HepG2 (cell line): ENCODE measurements around the gene ZNF428. TPM values are rescaled to one million over a fixed set of nuclear protein-coding genes. Genes with fewer than 3 reads are reported as not detected.
A peak's percentile ranks its signal among the peaks of the same experiment; 100 is the strongest.

ENCODE experiments used
- ATAC-seq: fragments of 200-7000 bp; cut with Tn5 transposase; 3 replicates; pipeline ENCODE4 v1.9.1; 2020; ENCODE audit warnings: mild to moderate bottlenecking, moderate library complexity
- BruUV-seq: library from RNA; stranded (reverse); fragments of 400-500 nt; replicated peaks from 2 replicates; lab custom pipeline; 2021; lab: Mats Ljungman, UMichigan
- CTCF ChIA-PET: fragments of 300-600 bp; formaldehyde crosslinking; extraction: SDS; loops from one replicate; lab custom pipeline; 2021; ENCODE audit warnings: low total read pairs, inconsistent platforms, low intra/inter-chr PET ratio; lab: Yijun Ruan, JAX
- POLR2A ChIA-PET: fragments of 350-600 bp; sonication (Branson Sonifier 250); formaldehyde crosslinking; loops from one replicate; lab custom pipeline; 2020; ENCODE audit warnings: antibody characterized with exemption, inconsistent platforms; lab: Yijun Ruan, JAX
- DNase-seq: peaks from one replicate; pipeline ENCODE4 v3.0.0-alpha.2; 2015; ENCODE audit warnings: low spot score
- FAIRE-seq: peaks from 3 replicates; lab custom pipeline; 2011; peaks lifted over from hg19 to GRCh38; lab: Jason Lieb, UNC
- H2AFZ ChIP-seq: one replicate; pipeline ENCODE4 v1.6.1; 2011; ENCODE audit warnings: low read length, inconsistent platforms
- H3K27ac ChIP-seq: fragments of 300-600 bp; 3 replicates; pipeline ENCODE4 v1.8.0; 2011; ENCODE audit warnings: mixed run types, mild to moderate bottlenecking, mixed read lengths, low read length, inconsistent platforms; ENCODE audit not compliant: insufficient read depth; ENCODE audit errors: extremely low read length
- H3K27me3 ChIP-seq, 2 experiments: fragments of 200-600 bp in 1 of 2; 2 replicates in 1 of 2; 3 replicates in 1 of 2; pipeline versions ENCODE4 v1.6.0 to v1.8.0; 2011; ENCODE audit warnings: low read length in 2 of 2, mild to moderate bottlenecking in 2 of 2, moderate library complexity in 2 of 2, inconsistent platforms in 1 of 2; ENCODE audit not compliant: insufficient read depth in 2 of 2, control insufficient read depth in 1 of 2
- H3K36me3 ChIP-seq, 2 experiments: fragments of 200-600 bp in 1 of 2; replicated peaks in 1 of 2; 2 replicates in 1 of 2; 3 replicates in 1 of 2; pipeline versions ENCODE4 v1.5.1 to v1.8.0; 2011; ENCODE audit warnings: low read length in 2 of 2, inconsistent platforms in 1 of 2; ENCODE audit not compliant: insufficient read depth in 2 of 2, control insufficient read depth in 1 of 2
- H3K4me1 ChIP-seq: 2 replicates; pipeline ENCODE4 v1.5.1; 2012; ENCODE audit warnings: low read length, inconsistent platforms; ENCODE audit not compliant: insufficient read depth
- H3K4me2 ChIP-seq: 2 replicates; pipeline ENCODE4 v1.6.0; 2011; ENCODE audit warnings: low read depth, low read length, inconsistent platforms
- H3K4me3 ChIP-seq, 3 experiments: fragments of 200-600 bp in 1 of 3; sonication (generic), shearing (Covaris generic) in 1 of 3; replicated peaks in 1 of 3; 2 replicates each; pipeline ENCODE4 v1.5.1; 2011 to 2016; ENCODE audit warnings: low read length in 3 of 3, inconsistent platforms in 2 of 3, low read depth in 2 of 3, mild to moderate bottlenecking in 2 of 3, control low read depth in 1 of 3, mixed read lengths in 1 of 3; ENCODE audit not compliant: insufficient read depth in 1 of 3
- H3K79me2 ChIP-seq: one replicate; pipeline ENCODE4 v1.6.1; 2011; ENCODE audit warnings: low read length, inconsistent platforms; ENCODE audit not compliant: insufficient read depth
- H3K9ac ChIP-seq: 2 replicates; pipeline ENCODE4 v1.6.0; 2011; ENCODE audit warnings: mild to moderate bottlenecking, low read depth, low read length, inconsistent platforms; ENCODE audit not compliant: insufficient read depth
- H3K9me3 ChIP-seq: 2 replicates; pipeline ENCODE4 v1.5.1; 2012; ENCODE audit warnings: mild to moderate bottlenecking, low read length
- H4K20me1 ChIP-seq: 2 replicates; pipeline ENCODE4 v1.6.0; 2011; ENCODE audit warnings: inconsistent platforms, mild to moderate bottlenecking, low read length, moderate library complexity; ENCODE audit not compliant: insufficient read depth
- ATAD3A ChIP-seq: sonication (generic); formaldehyde crosslinking; IDR thresholded peaks from 2 replicates; pipeline ENCODE4 v1.4.0; 2020; ENCODE audit warnings: missing genetic modification reagents
- BCL6 ChIP-seq: IDR thresholded peaks from 2 replicates; pipeline ENCODE4 v1.6.1; 2016; ENCODE audit warnings: missing genetic modification reagents, missing compliant biosample characterization
- E2F1 ChIP-seq: sonication (generic); formaldehyde crosslinking; IDR thresholded peaks from 2 replicates; pipeline ENCODE4 v1.5.0; 2020; ENCODE audit warnings: missing genetic modification reagents
- ETV6 ChIP-seq: sonication (generic); formaldehyde crosslinking; conservative IDR thresholded peaks from 2 replicates; pipeline ENCODE4 v1.4.0; 2020; ENCODE audit warnings: missing genetic modification reagents
- HMGA1 ChIP-seq: sonication (generic); formaldehyde crosslinking; conservative IDR thresholded peaks from 2 replicates; pipeline ENCODE4 v1.4.0; 2020; ENCODE audit warnings: missing genetic modification reagents
- MATR3 ChIP-seq: sonication (generic); formaldehyde crosslinking; IDR thresholded peaks from 2 replicates; pipeline ENCODE4 v1.4.0; 2020; ENCODE audit warnings: missing genetic modification reagents
- NONO ChIP-seq, 2 experiments: fragments of 450-650 bp in 1 of 2; sonication (generic) in 1 of 2; formaldehyde crosslinking in 1 of 2; IDR thresholded peaks in 1 of 2; conservative IDR thresholded peaks in 1 of 2; 2 replicates each; pipeline versions ENCODE4 v1.6.1 to v1.8.0; 2017 to 2022; ENCODE audit warnings: mild to moderate bottlenecking in 1 of 2, missing genetic modification reagents in 1 of 2, moderate library complexity in 1 of 2
- PAF1 ChIP-seq: IDR thresholded peaks from 2 replicates; pipeline ENCODE4 v1.6.1; 2016; ENCODE audit warnings: missing genetic modification reagents, missing compliant biosample characterization
- PAX8 ChIP-seq: sonication (generic); formaldehyde crosslinking; IDR thresholded peaks from 2 replicates; pipeline ENCODE4 v1.8.0; 2022; ENCODE audit warnings: mild to moderate bottlenecking, missing genetic modification reagents, borderline replicate concordance
- PPARG ChIP-seq: conservative IDR thresholded peaks from 2 replicates; pipeline ENCODE4 v1.6.1; 2016; ENCODE audit warnings: missing biosample characterization, missing genetic modification reagents
- SMC3 ChIP-seq: IDR thresholded peaks from 2 replicates; pipeline ENCODE4 v1.6.1; 2011; ENCODE audit warnings: low read length, improper control_type of control experiment
- TGIF2 ChIP-seq: IDR thresholded peaks from 2 replicates; pipeline ENCODE4 v1.6.1; 2016; ENCODE audit warnings: control low read depth, missing compliant biosample characterization
- ZBTB8A ChIP-seq: sonication (generic); formaldehyde crosslinking; IDR thresholded peaks from 2 replicates; pipeline ENCODE4 v1.4.0; 2020; ENCODE audit warnings: mild to moderate bottlenecking, low read depth, missing genetic modification reagents, borderline replicate concordance
- ZC3H13 ChIP-seq: sonication (generic); formaldehyde crosslinking; IDR thresholded peaks from 2 replicates; pipeline ENCODE4 v1.8.1; 2023; ENCODE audit warnings: mild to moderate bottlenecking, missing genetic modification reagents, moderate library complexity
- ZNF20 ChIP-seq: sonication (generic); formaldehyde crosslinking; IDR thresholded peaks from 2 replicates; pipeline ENCODE4 v1.4.0; 2020; ENCODE audit warnings: mild to moderate bottlenecking, moderate library complexity, missing genetic modification reagents
- ZNF296 ChIP-seq: sonication (generic); formaldehyde crosslinking; conservative IDR thresholded peaks from 2 replicates; pipeline ENCODE4 v1.5.0; 2020; ENCODE audit warnings: mild to moderate bottlenecking, missing genetic modification reagents
- ZNF337 ChIP-seq: sonication (generic); formaldehyde crosslinking; IDR thresholded peaks from 2 replicates; pipeline ENCODE4 v1.5.1; 2020; ENCODE audit warnings: missing genetic modification reagents, low read depth, mild to moderate bottlenecking, borderline replicate concordance
- ZNF562 ChIP-seq: sonication (generic); formaldehyde crosslinking; IDR thresholded peaks from 2 replicates; pipeline ENCODE4 v1.8.0; 2022; ENCODE audit warnings: missing genetic modification reagents, borderline replicate concordance
- ZNF850 ChIP-seq: sonication (generic); formaldehyde crosslinking; conservative IDR thresholded peaks from 2 replicates; pipeline ENCODE4 v1.9.0; 2021; ENCODE audit warnings: mild to moderate bottlenecking, missing genetic modification reagents
- WGBS: methylation state at CpG from one replicate; pipeline ENCODE4 v1.1.6; 2017; ENCODE audit warnings: low lambda C conversion rate; 5-methylcytosine and 5-hydroxymethylcytosine counted together
- in situ Hi-C: cut with HindIII; loops from 2 replicates; pipeline ENCODE4 v1.10.0; 2017; ENCODE audit warnings: low pct_unique_long_range_greater_than_20kb; ENCODE audit not compliant: extremely low pct_ligation_motif_present
- intact Hi-C: fragments of 100-400 bp; cut with micrococcal nuclease; formaldehyde crosslinking; loops from one replicate; pipeline ENCODE4 v1.10.0; 2022; ENCODE audit not compliant: unreplicated experiment
- polyA plus RNA-seq, 8 experiments: library from polyadenylated mRNA; depleted of rRNA in 3 of 8; stranded (reverse) in 7 of 8; unstranded in 1 of 8; fragments of >200 nt; fragmentation: Illumina TruSeq in 4 of 8; extraction: Trizol in 4 of 8; gene quantifications; 2 replicates each; pipeline versions ENCODE4 v1.2.1 to v1.2.3, GENCODE V29; 2011 to 2016; ENCODE audit warnings: low read depth in 4 of 8, missing spikeins in 1 of 8, mixed read lengths in 1 of 8; ENCODE audit not compliant: insufficient read depth in 1 of 8
- total RNA-seq, 5 experiments: library from RNA; depleted of rRNA; stranded (reverse); fragments of >200 nt; fragmentation: Illumina TruSeq; extraction: Trizol; gene quantifications; 2 replicates each; pipeline ENCODE4 v1.2.3, GENCODE V29; 2016; ENCODE audit warnings: low read depth in 1 of 5
- TF ChIP-seq, protein P1 (sequence below): sonication (generic); formaldehyde crosslinking; IDR thresholded peaks from 2 replicates; pipeline ENCODE4 v1.5.0; 2020; ENCODE audit warnings: mild to moderate bottlenecking, missing genetic modification reagents, borderline replicate concordance
- TF ChIP-seq, protein P2 (sequence below): IDR thresholded peaks from 2 replicates; pipeline ENCODE4 v1.6.1; 2016
- TF ChIP-seq, protein P3 (sequence below): sonication (generic); formaldehyde crosslinking; IDR thresholded peaks from 2 replicates; pipeline ENCODE4 v1.5.0; 2020; ENCODE audit warnings: mild to moderate bottlenecking, missing genetic modification reagents, moderate library complexity

Gene ZNF428
- total and polyA plus RNA-seq, 2 of the 13 experiments (the other 11 are each of a cell fraction or from before 2014, with no cell fraction given): 10.4 to 26.9 TPM

DNA sequence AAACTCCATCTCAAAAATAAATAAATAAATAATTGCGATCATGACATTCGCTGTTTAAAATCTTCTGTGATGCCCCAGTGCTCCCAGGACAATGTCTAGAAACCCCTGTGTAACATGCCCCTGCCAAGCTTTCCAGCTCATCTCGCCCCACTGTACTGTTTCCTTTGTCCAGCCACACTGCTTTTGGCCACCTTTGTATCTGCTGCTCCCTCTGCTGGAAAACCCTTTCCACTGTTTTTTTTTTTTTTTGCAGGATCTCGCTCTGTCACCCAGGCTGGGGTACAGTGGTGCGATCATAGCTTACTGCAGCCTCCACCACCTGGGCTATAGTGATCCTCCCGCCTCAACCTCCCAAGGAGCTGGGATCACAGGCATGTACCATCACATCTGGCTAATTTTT, 43.1 kb upstream of the ZNF428 start:
- ChIA-PET POLR2A (no interaction called here), CTCF (no interaction called here)
- ATAC-seq (peak; percentile 81), FAIRE-seq (peak; percentile 47), DNase-seq (peak; percentile 41)
- Histone ChIP-seq H3K27ac (no peak overlapping the region), H3K27me3 (no peaks in the 10 kb centered on the region; a peak in 1 of 5 replicates), H3K9ac (no peak overlapping the region), H3K4me3 (no peak overlapping the region), H3K9me3 (no peaks in the 10 kb centered on the region), H3K36me3 (no peaks in the 10 kb centered on the region), H3K4me1 (peaks cover 2% of the 10 kb centered on the region), H2AFZ (no peak overlapping the region), H3K79me2 (no peaks in the 10 kb centered on the region), H4K20me1 (no peaks in the 10 kb centered on the region), H3K4me2 (no peak overlapping the region)
- in situ Hi-C loops: no loop called here
- intact Hi-C loops: loop anchor here (10.0 kb wide), 1 partner anchor 102 kb away; no protein-coding TSS in a partner anchor
- 70% methylated on average over 6 of the region's 6 CpGs for WGBS
- no TSS peak for BruUV-seq
- TF ChIP-seq ETV6 (no peak), ZNF296 (CRISPR knock-in tag) (no peak), ZNF337 (CRISPR knock-in tag) (no peak), HMGA1 (no peak), TGIF2 (CRISPR knock-in tag) (no peak), BCL6 (CRISPR knock-in tag) (no peak), PAF1 (CRISPR knock-in tag) (no peak), ZNF850 (CRISPR knock-in tag) (no peak), PAX8 (CRISPR knock-in tag) (no peak), PPARG (CRISPR knock-in tag) (no peak), MATR3 (CRISPR knock-in tag) (no peak), NONO (IDR thresholded peaks at IDR 0.05) (no peak), NONO (CRISPR knock-in tag; conservative IDR thresholded peaks at IDR 0.05) (no peak), ZNF20 (CRISPR knock-in tag) (no peak), ZBTB8A (CRISPR knock-in tag) (no peak), E2F1 (no peak), SMC3 (peak; percentile 56), ZNF562 (no peak), ZC3H13 (no peak), ATAD3A (no peak)
- TF ChIP-seq, protein P1, sequence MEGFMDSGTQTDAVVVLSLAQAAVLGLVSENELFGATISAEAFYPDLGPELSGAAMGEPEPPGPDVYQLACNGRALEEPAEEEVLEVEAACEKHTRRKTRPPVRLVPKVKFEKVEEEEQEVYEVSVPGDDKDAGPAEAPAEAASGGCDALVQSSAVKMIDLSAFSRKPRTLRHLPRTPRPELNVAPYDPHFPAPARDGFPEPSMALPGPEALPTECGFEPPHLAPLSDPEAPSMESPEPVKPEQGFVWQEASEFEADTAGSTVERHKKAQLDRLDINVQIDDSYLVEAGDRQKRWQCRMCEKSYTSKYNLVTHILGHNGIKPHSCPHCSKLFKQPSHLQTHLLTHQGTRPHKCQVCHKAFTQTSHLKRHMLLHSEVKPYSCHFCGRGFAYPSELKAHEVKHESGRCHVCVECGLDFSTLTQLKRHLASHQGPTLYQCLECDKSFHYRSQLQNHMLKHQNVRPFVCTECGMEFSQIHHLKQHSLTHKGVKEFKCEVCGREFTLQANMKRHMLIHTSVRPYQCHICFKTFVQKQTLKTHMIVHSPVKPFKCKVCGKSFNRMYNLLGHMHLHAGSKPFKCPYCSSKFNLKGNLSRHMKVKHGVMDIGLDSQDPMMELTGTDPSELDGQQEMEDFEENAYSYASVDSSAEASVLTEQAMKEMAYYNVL (CRISPR knock-in tag): no peak
- TF ChIP-seq, protein P2, sequence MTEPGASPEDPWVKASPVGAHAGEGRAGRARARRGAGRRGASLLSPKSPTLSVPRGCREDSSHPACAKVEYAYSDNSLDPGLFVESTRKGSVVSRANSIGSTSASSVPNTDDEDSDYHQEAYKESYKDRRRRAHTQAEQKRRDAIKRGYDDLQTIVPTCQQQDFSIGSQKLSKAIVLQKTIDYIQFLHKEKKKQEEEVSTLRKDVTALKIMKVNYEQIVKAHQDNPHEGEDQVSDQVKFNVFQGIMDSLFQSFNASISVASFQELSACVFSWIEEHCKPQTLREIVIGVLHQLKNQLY (CRISPR knock-in tag): no peak
- TF ChIP-seq, protein P3, sequence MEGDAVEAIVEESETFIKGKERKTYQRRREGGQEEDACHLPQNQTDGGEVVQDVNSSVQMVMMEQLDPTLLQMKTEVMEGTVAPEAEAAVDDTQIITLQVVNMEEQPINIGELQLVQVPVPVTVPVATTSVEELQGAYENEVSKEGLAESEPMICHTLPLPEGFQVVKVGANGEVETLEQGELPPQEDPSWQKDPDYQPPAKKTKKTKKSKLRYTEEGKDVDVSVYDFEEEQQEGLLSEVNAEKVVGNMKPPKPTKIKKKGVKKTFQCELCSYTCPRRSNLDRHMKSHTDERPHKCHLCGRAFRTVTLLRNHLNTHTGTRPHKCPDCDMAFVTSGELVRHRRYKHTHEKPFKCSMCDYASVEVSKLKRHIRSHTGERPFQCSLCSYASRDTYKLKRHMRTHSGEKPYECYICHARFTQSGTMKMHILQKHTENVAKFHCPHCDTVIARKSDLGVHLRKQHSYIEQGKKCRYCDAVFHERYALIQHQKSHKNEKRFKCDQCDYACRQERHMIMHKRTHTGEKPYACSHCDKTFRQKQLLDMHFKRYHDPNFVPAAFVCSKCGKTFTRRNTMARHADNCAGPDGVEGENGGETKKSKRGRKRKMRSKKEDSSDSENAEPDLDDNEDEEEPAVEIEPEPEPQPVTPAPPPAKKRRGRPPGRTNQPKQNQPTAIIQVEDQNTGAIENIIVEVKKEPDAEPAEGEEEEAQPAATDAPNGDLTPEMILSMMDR (CRISPR knock-in tag): peak; percentile 60
